ENCODE data around the gene SPDYE3.

DNA sequence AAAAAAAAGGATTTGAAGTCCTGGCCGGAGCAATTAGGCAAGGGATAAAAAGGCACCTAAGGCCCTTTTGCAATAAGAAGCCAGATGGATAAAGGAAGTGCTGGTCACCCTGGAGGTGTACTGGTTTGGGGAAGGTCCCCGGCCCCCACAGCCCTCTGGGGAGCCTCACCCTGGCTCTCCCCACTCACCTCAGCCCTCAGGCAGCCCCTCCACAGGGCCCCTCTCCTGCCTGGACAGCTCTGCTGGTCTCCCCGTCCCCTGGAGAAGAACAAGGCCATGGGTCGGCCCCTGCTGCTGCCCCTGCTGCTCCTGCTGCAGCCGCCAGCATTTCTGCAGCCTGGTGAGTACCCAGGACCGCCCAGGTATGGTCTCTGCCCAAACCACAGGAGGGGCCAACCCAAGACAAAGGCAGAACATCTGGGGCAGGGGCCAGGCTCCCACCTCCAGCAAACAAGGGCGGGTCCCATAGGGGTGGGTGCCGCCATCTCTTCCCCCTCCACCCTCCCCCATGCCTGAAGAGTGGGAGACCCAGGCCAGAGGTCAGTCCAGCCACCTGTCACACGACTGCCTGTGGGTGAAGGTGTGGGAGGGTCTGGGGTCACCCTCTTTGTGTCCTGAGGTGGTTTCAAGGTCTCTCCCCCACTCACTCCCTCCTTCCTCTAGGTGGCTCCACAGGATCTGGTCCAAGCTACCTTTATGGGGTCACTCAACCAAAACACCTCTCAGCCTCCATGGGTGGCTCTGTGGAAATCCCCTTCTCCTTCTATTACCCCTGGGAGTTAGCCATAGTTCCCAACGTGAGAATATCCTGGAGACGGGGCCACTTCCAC lies 50.7 kb downstream of the SPDYE3 start, which contains the start of gene PILRB:
- TF ChIP-seq, protein P1, sequence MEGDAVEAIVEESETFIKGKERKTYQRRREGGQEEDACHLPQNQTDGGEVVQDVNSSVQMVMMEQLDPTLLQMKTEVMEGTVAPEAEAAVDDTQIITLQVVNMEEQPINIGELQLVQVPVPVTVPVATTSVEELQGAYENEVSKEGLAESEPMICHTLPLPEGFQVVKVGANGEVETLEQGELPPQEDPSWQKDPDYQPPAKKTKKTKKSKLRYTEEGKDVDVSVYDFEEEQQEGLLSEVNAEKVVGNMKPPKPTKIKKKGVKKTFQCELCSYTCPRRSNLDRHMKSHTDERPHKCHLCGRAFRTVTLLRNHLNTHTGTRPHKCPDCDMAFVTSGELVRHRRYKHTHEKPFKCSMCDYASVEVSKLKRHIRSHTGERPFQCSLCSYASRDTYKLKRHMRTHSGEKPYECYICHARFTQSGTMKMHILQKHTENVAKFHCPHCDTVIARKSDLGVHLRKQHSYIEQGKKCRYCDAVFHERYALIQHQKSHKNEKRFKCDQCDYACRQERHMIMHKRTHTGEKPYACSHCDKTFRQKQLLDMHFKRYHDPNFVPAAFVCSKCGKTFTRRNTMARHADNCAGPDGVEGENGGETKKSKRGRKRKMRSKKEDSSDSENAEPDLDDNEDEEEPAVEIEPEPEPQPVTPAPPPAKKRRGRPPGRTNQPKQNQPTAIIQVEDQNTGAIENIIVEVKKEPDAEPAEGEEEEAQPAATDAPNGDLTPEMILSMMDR (IDR thresholded peaks at IDR 0.05) = no peak; the same call in 1 of the 2 replicates
- TF ChIP-seq ZFX (IDR thresholded peaks at IDR 0.05; ENCODE audit: borderline replicate concordance) = no peak

All from 22Rv1 (cell line).